ENCODE measurements around the gene FABP1. TPM values are rescaled to one million over a fixed set of nuclear protein-coding genes. Genes with fewer than 3 reads are reported as not detected.

Gene FABP1
- total and polyA plus RNA-seq, 2 donors (not counting 1 experiment from before 2014, with no cell fraction given), result not detected

GRCh38 chr2:88176352-88176984 lies 48.6 kb upstream of the FABP1 start:
- Mint-ChIP-seq H3K4me1 (peaks cover 4% of the 10 kb centered on the region), H3K4me3 (no peak overlapping the region), H3K27ac (no peak overlapping the region), H3K9me3 (ENCODE audit: insufficient read depth) (peaks cover 4% of the 10 kb centered on the region), H3K27me3 (peaks cover 9% of the 10 kb centered on the region)
- DNase-seq (no peak), ATAC-seq (ENCODE audit: low read depth) (no peak)
- Histone ChIP-seq H3K9ac (ENCODE audit: low read length) (no peak overlapping the region), H3K36me3 (replicated peaks in 1 of 2; ENCODE audit: control extremely low read depth in 1 of 2, control insufficient read depth in 1 of 2, extremely low read depth in 1 of 2, insufficient read depth in 2 of 2, low read length in 1 of 2) (no peaks in the 10 kb centered on the region), H3K4me3 (ENCODE audit: control extremely low read depth in 1 of 5, extremely low read depth in 1 of 5, insufficient read depth in 1 of 5, low read depth in 2 of 5, low read length in 4 of 5) (no peak overlapping the region), H2AFZ (ENCODE audit: insufficient read depth, low read depth, low read length, poor library complexity, severe bottlenecking) (no peak overlapping the region), H3K4me2 (replicated peaks; ENCODE audit: low read depth, low read length, poor library complexity, severe bottlenecking) (no peak overlapping the region), H4K20me1 (ENCODE audit: control insufficient read depth, insufficient read depth, low read length, poor library complexity, severe bottlenecking) (no peaks in the 10 kb centered on the region), H3K4me1 (ENCODE audit: control insufficient read depth in 2 of 2, insufficient read depth in 2 of 2, low read length in 2 of 2) (peaks cover 1% of the 10 kb centered on the region in 2 donors), H3K79me2 (ENCODE audit: control insufficient read depth, insufficient read depth, low read length) (no peaks in the 10 kb centered on the region), H3K9me3 (ENCODE audit: control extremely low read depth in 1 of 3, control insufficient read depth in 2 of 3, insufficient read depth in 1 of 3, low read length in 2 of 3) (peaks cover 0 to 4% (median 0%) of the 10 kb centered on the region in 3 donors), H3K27ac (ENCODE audit: low read length in 2 of 2) (no peak overlapping the region), H3K27me3 (replicated peaks in 1 of 4; ENCODE audit: control extremely low read depth in 1 of 4, control insufficient read depth in 3 of 4, insufficient read depth in 4 of 4, low read length in 3 of 4) (peaks cover 0 to under 1% (median 0%) of the 10 kb centered on the region in 4 experiments)
- TF ChIP-seq EZH2 (IDR thresholded peaks at IDR 0.05; ENCODE audit: borderline replicate concordance, insufficient read depth, low read depth, low read length, poor library complexity, severe bottlenecking), result no peak
- TF ChIP-seq CTCF (IDR thresholded peaks at IDR 0.05), result no peak
- POLR2A ChIA-PET, result no interaction called here
- CTCF ChIA-PET, result interaction anchor here (2.2 kb wide), 1 partner anchor 17 kb away, joined by 6 read pairs; no protein-coding TSS in a partner anchor
- intact Hi-C loops (cut with micrococcal nuclease), result no loop called here
- 87% methylated on average over 2 of the region's 3 CpGs for WGBS (ENCODE audit: insufficient coverage)

GRCh38 chr2:88172882-88173281 lies 45.0 kb upstream of the FABP1 start:
- H3K36me3 ChIP-seq (replicated peaks in 1 of 2; ENCODE audit: control extremely low read depth in 1 of 2, control insufficient read depth in 1 of 2, extremely low read depth in 1 of 2, insufficient read depth in 2 of 2, low read length in 1 of 2), result no peaks in the 10 kb centered on the region
- H2AFZ ChIP-seq (ENCODE audit: insufficient read depth, low read depth, low read length, poor library complexity, severe bottlenecking), result no peak overlapping the region
- 91% methylated on average over 5 of the region's 6 CpGs for WGBS (ENCODE audit: insufficient coverage)
- no peak overlapping the region for H3K4me2 ChIP-seq (replicated peaks; ENCODE audit: low read depth, low read length, poor library complexity, severe bottlenecking)
- POLR2A ChIA-PET, result no interaction called here
- H3K27me3 Mint-ChIP-seq, result peaks cover 17% of the 10 kb centered on the region
- no peak overlapping the region for H3K9ac ChIP-seq (ENCODE audit: low read length)
- DNase-seq (no peak), ATAC-seq (ENCODE audit: low read depth) (no peak)
- H4K20me1 ChIP-seq (ENCODE audit: control insufficient read depth, insufficient read depth, low read length, poor library complexity, severe bottlenecking), result no peaks in the 10 kb centered on the region
- H3K27ac Mint-ChIP-seq, result no peak overlapping the region
- peaks cover 0 to 11% of the 10 kb centered on the region in 2 donors for H3K4me1 ChIP-seq (ENCODE audit: control insufficient read depth in 2 of 2, insufficient read depth in 2 of 2, low read length in 2 of 2)
- peaks cover 0 to 33% (median 8%) of the 10 kb centered on the region in 3 donors for H3K9me3 ChIP-seq (ENCODE audit: control extremely low read depth in 1 of 3, control insufficient read depth in 2 of 3, insufficient read depth in 1 of 3, low read length in 2 of 3)
- H3K27me3 ChIP-seq (replicated peaks in 1 of 4; ENCODE audit: control extremely low read depth in 1 of 4, control insufficient read depth in 3 of 4, insufficient read depth in 4 of 4, low read length in 3 of 4), result peaks cover 0 to 7% (median 3%) of the 10 kb centered on the region in 4 experiments
- H3K4me3 ChIP-seq (ENCODE audit: control extremely low read depth in 1 of 5, extremely low read depth in 1 of 5, insufficient read depth in 1 of 5, low read depth in 2 of 5, low read length in 4 of 5), result no peak overlapping the region
- CTCF ChIA-PET, result interaction anchor here (1.3 kb wide), 1 partner anchor 15 kb away, joined by 3 read pairs; no protein-coding TSS in a partner anchor
- intact Hi-C loops (cut with micrococcal nuclease), result no loop called here
- no peak overlapping the region for H3K27ac ChIP-seq (ENCODE audit: low read length in 2 of 2)
- peaks cover 7% of the 10 kb centered on the region for H3K4me1 Mint-ChIP-seq
- H3K9me3 Mint-ChIP-seq (ENCODE audit: insufficient read depth), result peaks cover 4% of the 10 kb centered on the region
- no peaks in the 10 kb centered on the region for H3K79me2 ChIP-seq (ENCODE audit: control insufficient read depth, insufficient read depth, low read length)
- H3K4me3 Mint-ChIP-seq, result no peak overlapping the region
- TF ChIP-seq EZH2 (IDR thresholded peaks at IDR 0.05; ENCODE audit: borderline replicate concordance, insufficient read depth, low read depth, low read length, poor library complexity, severe bottlenecking) (no peak), CTCF (IDR thresholded peaks at IDR 0.05) (no peak)
